Gastrocnemius medialis (tissue), 4 donors: ENCODE measurements around the gene SLC12A3. TPM values are rescaled to one million over a fixed set of nuclear protein-coding genes. Genes with fewer than 3 reads are reported as not detected.

Source experiments
- ATAC-seq, 2 donors: fragments of 150-250 bp; one replicate each; pipeline ENCODE4 v1.9.1; 2016
- DNase-seq, 2 donors: peaks; one replicate each; pipeline ENCODE4 v3.0.0-alpha.2; 2019
- H3K27ac ChIP-seq, 4 donors: fragments of 200-600 bp; sonication (generic); 1 replicate in 1 of 4; 2 replicates in 3 of 4; pipeline ENCODE4 v1.5.1; 2016 to 2018; ENCODE audit warnings: mild to moderate bottlenecking in 2 of 4, moderate library complexity in 1 of 4
- H3K27me3 ChIP-seq, 3 donors: fragments of 200-600 bp; sonication (generic) in 2 of 3; 1 replicate in 1 of 3; 2 replicates in 2 of 3; pipeline versions ENCODE4 v1.5.1 to v1.6.0; 2016 to 2019; ENCODE audit warnings: mild to moderate bottlenecking in 1 of 3, moderate library complexity in 1 of 3
- H3K36me3 ChIP-seq, 2 donors: fragments of 200-600 bp; sonication (generic) in 1 of 2; one replicate each; pipeline ENCODE4 v1.5.1; 2017 to 2018
- H3K4me1 ChIP-seq, 2 donors: fragments of 200-600 bp; sonication (generic) in 1 of 2; one replicate each; pipeline ENCODE4 v1.5.1; 2016 to 2017; ENCODE audit warnings: mild to moderate bottlenecking in 2 of 2
- H3K4me3 ChIP-seq, 4 donors: fragments of 200-600 bp; sonication (generic) in 3 of 4; 1 replicate in 1 of 4; 2 replicates in 3 of 4; pipeline ENCODE4 v1.5.1; 2016 to 2019; ENCODE audit warnings: mild to moderate bottlenecking in 2 of 4
- H3K9me3 ChIP-seq, 3 donors: fragments of 200-600 bp; sonication (generic) in 2 of 3; 1 replicate in 1 of 3; 2 replicates in 2 of 3; pipeline ENCODE4 v1.5.1; 2016 to 2019
- POLR2A ChIP-seq, 2 donors: fragments of 450-650 bp; IDR thresholded peaks; one replicate each; pipeline ENCODE4 v1.6.1; 2017; ENCODE audit warnings: antibody characterized with exemption in 2 of 2, mild to moderate bottlenecking in 2 of 2, moderate library complexity in 2 of 2
- in situ Hi-C, 4 donors: fragments of 200-750 bp; cut with MboI; loops; one replicate each; pipeline versions ENCODE4 v1.15.0 to v1.8.0; 2017; ENCODE audit warnings: low sequenced_read_pairs in 4 of 4
- intact Hi-C: fragments of 100-400 bp; cut with DNase I; formaldehyde crosslinking; loops from one replicate; pipeline ENCODE4 v1.15.1; 2023; ENCODE audit warnings: low total_unique reads
- total RNA-seq, 4 donors: library from RNA; depleted of rRNA; stranded (reverse); fragments of >200 nt; gene quantifications; one replicate each; pipeline versions ENCODE4 v1.1.0 to v1.2.3, GENCODE V29; 2016
- TF ChIP-seq, protein P1 (sequence below), 5 experiments: fragments of 450-650 bp in 3 of 5; fragments of 200-600 bp in 2 of 5; sonication (generic) in 2 of 5; IDR thresholded peaks in 4 of 5; conservative IDR thresholded peaks in 1 of 5; 1 replicate in 4 of 5; 2 replicates in 1 of 5; pipeline ENCODE4 v1.5.1; 2016 to 2019; ENCODE audit warnings: antibody characterized with exemption in 5 of 5, mild to moderate bottlenecking in 3 of 5, moderate library complexity in 3 of 5

The SLC12A3 gene
- total RNA-seq, 4 donors from 2014 or later: not detected

DNA sequence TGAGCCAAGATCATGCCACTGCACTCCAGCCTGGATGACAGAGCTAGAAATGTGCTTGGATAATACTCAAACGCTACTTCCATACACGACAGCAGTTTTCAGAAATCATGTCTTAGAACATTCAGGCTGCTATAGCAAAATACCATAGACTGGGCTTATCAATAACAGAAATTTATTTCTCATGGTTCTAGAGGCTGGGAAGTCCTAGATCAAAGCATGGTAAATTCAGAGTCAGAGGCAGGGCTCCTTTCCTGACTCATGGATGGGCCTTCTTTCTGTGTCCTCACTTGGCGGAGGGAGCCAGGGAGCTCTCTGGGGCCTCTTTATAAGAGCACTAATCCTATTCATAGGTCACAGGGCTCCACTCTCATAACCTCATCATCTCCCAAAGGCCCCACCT is 42.4 kb downstream of the SLC12A3 start:
- no peak for DNase-seq
- TF ChIP-seq POLR2A (IDR thresholded peaks at IDR 0.05): no peak
- TF ChIP-seq, protein P1, sequence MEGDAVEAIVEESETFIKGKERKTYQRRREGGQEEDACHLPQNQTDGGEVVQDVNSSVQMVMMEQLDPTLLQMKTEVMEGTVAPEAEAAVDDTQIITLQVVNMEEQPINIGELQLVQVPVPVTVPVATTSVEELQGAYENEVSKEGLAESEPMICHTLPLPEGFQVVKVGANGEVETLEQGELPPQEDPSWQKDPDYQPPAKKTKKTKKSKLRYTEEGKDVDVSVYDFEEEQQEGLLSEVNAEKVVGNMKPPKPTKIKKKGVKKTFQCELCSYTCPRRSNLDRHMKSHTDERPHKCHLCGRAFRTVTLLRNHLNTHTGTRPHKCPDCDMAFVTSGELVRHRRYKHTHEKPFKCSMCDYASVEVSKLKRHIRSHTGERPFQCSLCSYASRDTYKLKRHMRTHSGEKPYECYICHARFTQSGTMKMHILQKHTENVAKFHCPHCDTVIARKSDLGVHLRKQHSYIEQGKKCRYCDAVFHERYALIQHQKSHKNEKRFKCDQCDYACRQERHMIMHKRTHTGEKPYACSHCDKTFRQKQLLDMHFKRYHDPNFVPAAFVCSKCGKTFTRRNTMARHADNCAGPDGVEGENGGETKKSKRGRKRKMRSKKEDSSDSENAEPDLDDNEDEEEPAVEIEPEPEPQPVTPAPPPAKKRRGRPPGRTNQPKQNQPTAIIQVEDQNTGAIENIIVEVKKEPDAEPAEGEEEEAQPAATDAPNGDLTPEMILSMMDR (IDR thresholded peaks at IDR 0.05 in 4 of 5, conservative IDR thresholded peaks at IDR 0.05 in 1 of 5): no peak
- no peak overlapping the region for H3K27ac ChIP-seq
- in situ Hi-C loops: no loop called here
- H3K4me1 ChIP-seq: peaks cover 5 to 6% of the 10 kb centered on the region in 2 donors
- no peaks in the 10 kb centered on the region for H3K9me3 ChIP-seq
- no peaks in the 10 kb centered on the region for H3K36me3 ChIP-seq
- intact Hi-C loops: no loop called here
- no peak for ATAC-seq
- no peak overlapping the region for H3K4me3 ChIP-seq
- peaks cover 0 to 6% (median 4%) of the 10 kb centered on the region in 3 donors for H3K27me3 ChIP-seq

DNA sequence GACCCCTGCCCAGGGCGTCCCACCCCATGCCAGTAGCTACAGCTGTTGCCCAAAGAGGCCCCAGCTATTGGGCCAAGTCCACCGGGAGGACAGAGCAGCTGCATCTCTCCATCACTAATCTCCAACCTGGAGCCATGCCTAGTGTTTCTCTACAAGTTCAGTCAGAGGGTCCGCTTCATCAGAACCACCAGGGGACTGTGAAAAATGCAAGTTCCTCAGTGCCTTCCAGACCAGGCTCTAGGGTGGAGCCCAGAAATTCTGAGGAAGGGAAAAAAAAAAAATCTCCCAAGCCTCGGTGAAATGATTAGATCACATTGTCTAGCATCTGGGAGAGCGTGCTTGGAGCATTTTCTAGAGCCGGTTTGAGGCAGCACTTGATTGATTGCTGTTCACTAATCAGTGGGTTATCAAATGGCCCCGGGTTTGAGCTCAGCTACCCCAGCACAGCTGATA is 44.5 kb downstream of the SLC12A3 start:
- no peaks in the 10 kb centered on the region for H3K9me3 ChIP-seq
- no peak overlapping the region for H3K4me3 ChIP-seq
- peaks cover 6 to 7% of the 10 kb centered on the region in 2 donors for H3K4me1 ChIP-seq
- no peak overlapping the region for H3K27ac ChIP-seq
- intact Hi-C loops: no loop called here
- H3K27me3 ChIP-seq: peaks cover 0 to 11% (median 4%) of the 10 kb centered on the region in 3 donors
- TF ChIP-seq, protein P1 (IDR thresholded peaks at IDR 0.05 in 4 of 5, conservative IDR thresholded peaks at IDR 0.05 in 1 of 5): no peak
- TF ChIP-seq POLR2A (IDR thresholded peaks at IDR 0.05): no peak
- ATAC-seq (no peak), DNase-seq (no peak)
- in situ Hi-C loops: no loop called here
- no peaks in the 10 kb centered on the region for H3K36me3 ChIP-seq

- no peak for DNase-seq
- TF ChIP-seq, protein P1 (IDR thresholded peaks at IDR 0.05 in 4 of 5, conservative IDR thresholded peaks at IDR 0.05 in 1 of 5): no peak
- TF ChIP-seq POLR2A (IDR thresholded peaks at IDR 0.05): no peak
- peak overlapping the region in 1 of 4 donors; percentile 27 for H3K27ac ChIP-seq
- in situ Hi-C loops (no loop called here), intact Hi-C loops (no loop called here)
- no peak for ATAC-seq
- H3K36me3 ChIP-seq: no peaks in the 10 kb centered on the region
- H3K4me3 ChIP-seq: no peak overlapping the region
- H3K4me1 ChIP-seq: peaks cover 6 to 7% of the 10 kb centered on the region in 2 donors
- H3K9me3 ChIP-seq: no peaks in the 10 kb centered on the region
- H3K27me3 ChIP-seq: peaks cover 0 to 11% (median 4%) of the 10 kb centered on the region in 3 donors
Measured at GRCh38 chr16:56910112-56910511, 45.1 kb downstream of the SLC12A3 start.

DNA sequence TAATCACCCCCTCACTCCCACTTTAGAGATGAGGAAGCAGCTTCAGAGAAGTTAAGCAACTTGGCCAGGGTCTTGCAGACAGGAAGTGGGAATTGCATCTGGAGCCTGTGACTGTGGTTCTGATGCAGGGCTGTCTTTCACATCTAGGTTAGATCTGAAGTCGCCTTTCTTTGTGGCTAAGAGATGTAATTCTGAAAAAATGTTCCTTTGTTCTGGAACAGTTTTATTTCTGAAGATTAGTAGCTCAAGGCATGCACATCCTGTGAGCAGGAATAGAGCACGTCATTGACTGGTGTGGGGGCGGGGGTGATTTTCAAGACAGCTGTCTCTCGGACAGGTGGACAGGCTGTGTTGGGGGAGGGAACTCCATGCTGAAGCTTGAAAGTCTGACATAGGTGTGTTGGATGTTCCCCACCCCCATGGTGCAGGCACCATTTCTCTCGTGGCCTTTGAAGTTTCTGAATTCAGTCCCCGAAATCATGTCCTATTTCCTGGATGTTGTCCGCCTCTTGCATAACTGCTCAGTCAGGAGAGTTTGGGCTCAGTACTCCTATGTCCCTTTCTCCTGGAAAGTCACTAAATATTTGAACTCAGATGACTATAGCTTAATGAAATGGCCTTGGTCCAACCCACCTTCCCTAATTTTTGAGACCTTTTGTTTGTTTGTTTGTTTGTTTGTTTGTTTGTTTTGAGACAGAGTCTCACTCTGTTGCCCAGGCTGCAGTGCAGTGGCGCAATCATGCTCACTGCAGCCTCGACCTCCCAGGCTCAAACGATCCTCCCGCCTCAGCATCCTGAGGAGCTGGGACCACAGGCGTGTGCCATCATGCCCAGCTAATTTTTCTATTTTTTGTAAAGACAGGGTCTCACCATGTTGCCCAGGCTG is 45.9 kb downstream of the SLC12A3 start:
- Histone ChIP-seq H3K27me3 (peaks cover 0 to 11% (median 4%) of the 10 kb centered on the region in 3 donors), H3K36me3 (no peaks in the 10 kb centered on the region), H3K9me3 (no peaks in the 10 kb centered on the region), H3K4me1 (peaks cover 6 to 7% of the 10 kb centered on the region in 2 donors), H3K27ac (peak overlapping the region in 3 of 4 donors; percentile 23 to 41 (median 27)), H3K4me3 (no peak overlapping the region)
- peak; percentile 39 to 59 for ATAC-seq
- TF ChIP-seq, protein P1 (IDR thresholded peaks at IDR 0.05 in 4 of 5, conservative IDR thresholded peaks at IDR 0.05 in 1 of 5): no peak
- TF ChIP-seq POLR2A (IDR thresholded peaks at IDR 0.05): no peak
- in situ Hi-C loops: no loop called here
- intact Hi-C loops: no loop called here
- DNase-seq: peak in 1 of 2 donors; percentile 35
